Lower leg skin (tissue), 4 donors: ENCODE results near the gene DHRSX. TPM values are rescaled to one million over a fixed set of nuclear protein-coding genes. Genes with fewer than 3 reads are reported as not detected.
"Not testable (repeated sequence)": the region's sequence is repeated elsewhere in the genome, so short reads cannot be mapped to it uniquely, and the experiment has no call there.

Source experiments
- DNase-seq, 2 donors: peaks; one replicate each; pipeline ENCODE4 v3.0.0-alpha.2; 2019; ENCODE audit warnings: low spot score in 2 of 2
- H3K4me3 ChIP-seq: fragments of 200-600 bp; sonication (generic); 2 replicates; pipeline ENCODE4 v1.5.1; 2017; ENCODE audit warnings: mild to moderate bottlenecking, low read depth; ENCODE audit not compliant: poor library complexity, severe bottlenecking
- CTCF ChIP-seq, 3 donors: fragments of 450-650 bp; IDR thresholded peaks; one replicate each; pipeline ENCODE4 v1.5.1; 2016; ENCODE audit warnings: antibody characterized with exemption in 3 of 3, mild to moderate bottlenecking in 3 of 3, moderate library complexity in 2 of 3
- POLR2A ChIP-seq, 2 donors: fragments of 450-650 bp; IDR thresholded peaks; one replicate each; pipeline ENCODE4 v1.6.1; 2016 to 2017; ENCODE audit warnings: antibody characterized with exemption in 2 of 2, mild to moderate bottlenecking in 1 of 2, moderate library complexity in 1 of 2
- WGBS, 2 donors: methylation state at CpG; one replicate each; pipeline ENCODE4 v1.1.5; 2018; 5-methylcytosine and 5-hydroxymethylcytosine counted together
- intact Hi-C: fragments of 100-400 bp; cut with DNase I; formaldehyde crosslinking; loops from one replicate; pipeline ENCODE4 v1.15.0; 2023; ENCODE audit warnings: low total_unique reads
- total RNA-seq, 4 donors: library from RNA; depleted of rRNA; stranded (reverse); fragments of >200 nt; gene quantifications; one replicate each; pipeline ENCODE4 v1.1.0, GENCODE V29; 2016

Gene DHRSX
- total RNA-seq, 4 donors from 2014 or later: 10.9 to 21.7 (median 16.2) TPM

GRCh38 chrX:2426289-2426882, 74.4 kb downstream of the DHRSX start:
- no peak for DNase-seq
- no peak overlapping the region for H3K4me3 ChIP-seq
- TF ChIP-seq CTCF (IDR thresholded peaks at IDR 0.05) (no peak), POLR2A (IDR thresholded peaks at IDR 0.05) (no peak)
- intact Hi-C loops: no loop called here

- TF ChIP-seq CTCF (IDR thresholded peaks at IDR 0.05) (no peak), POLR2A (IDR thresholded peaks at IDR 0.05) (no peak)
- no peak for DNase-seq
- 95 to 97% methylated on average over 13 of the region's 13 CpGs for WGBS, 2 donors
- intact Hi-C loops: no loop called here
- no peak overlapping the region for H3K4me3 ChIP-seq
Observed at GRCh38 chrX:2425286-2426071, 75.3 kb downstream of the DHRSX start.

- no peak for DNase-seq
- intact Hi-C loops: no loop called here
- TF ChIP-seq CTCF (IDR thresholded peaks at IDR 0.05): no peak
- TF ChIP-seq POLR2A (IDR thresholded peaks at IDR 0.05): no peak
- no peak overlapping the region for H3K4me3 ChIP-seq
- WGBS, 2 donors: 89 to 93% methylated on average over 2 of the region's 2 CpGs
Observed at GRCh38 chrX:2424317-2424716, 76.5 kb downstream of the DHRSX start.

GRCh38 chrX:2423899-2424298, 76.9 kb downstream of the DHRSX start:
- intact Hi-C loops: no loop called here
- H3K4me3 ChIP-seq: no peak overlapping the region
- TF ChIP-seq CTCF (IDR thresholded peaks at IDR 0.05) (no peak), POLR2A (IDR thresholded peaks at IDR 0.05) (no peak)
- DNase-seq: no peak
- WGBS, 2 donors: 68 to 82% methylated on average over 4 of the region's 4 CpGs

GRCh38 chrX:2423282-2423681, 77.5 kb downstream of the DHRSX start:
- no peak for DNase-seq
- no peak for TF ChIP-seq CTCF (IDR thresholded peaks at IDR 0.05)
- TF ChIP-seq POLR2A (IDR thresholded peaks at IDR 0.05): no peak
- 86 to 90% methylated on average over 8 of the region's 8 CpGs for WGBS, 2 donors
- H3K4me3 ChIP-seq: no peak overlapping the region
- intact Hi-C loops: no loop called here

GRCh38 chrX:2419418-2419817, 81.4 kb downstream of the DHRSX start:
- WGBS, 2 donors: 93 to 97% methylated on average over 6 of the region's 7 CpGs
- H3K4me3 ChIP-seq, DNase-seq, intact Hi-C loops: not testable (repeated sequence)
